GM19395 (cell line): ENCODE data around the gene TEKT2.

ENCODE experiments used
- ATAC-seq: cut with Tn5 transposase; IDR thresholded peaks from one replicate; pipeline ENCODE4 v1.9.1; 2021; ENCODE audit warnings: mild to moderate bottlenecking, moderate library complexity; ENCODE audit not compliant: unreplicated experiment

TEKT2 gene

GRCh38 chr1:36099681-36100341 lies 15.9 kb downstream of the TEKT2 start:
- ATAC-seq, result no peak

GRCh38 chr1:36100376-36100775 lies 16.5 kb downstream of the TEKT2 start:
- ATAC-seq, result no peak

- no peak for ATAC-seq
Observed at GRCh38 chr1:36101546-36101945, 17.7 kb downstream of the TEKT2 start.

- no peak for ATAC-seq
Observed at GRCh38 chr1:36106269-36106668, 22.4 kb downstream of the TEKT2 start.

GRCh38 chr1:36107394-36107793 lies 23.5 kb downstream of the TEKT2 start:
- no peak for ATAC-seq

GRCh38 chr1:36108314-36108713 lies 24.4 kb downstream of the TEKT2 start:
- no peak for ATAC-seq

GRCh38 chr1:36109041-36109679 lies 25.3 kb downstream of the TEKT2 start:
- ATAC-seq, result no peak

- ATAC-seq, result no peak
Observed at GRCh38 chr1:36111151-36111550, 27.3 kb downstream of the TEKT2 start.

- ATAC-seq, result no peak
Observed at GRCh38 chr1:36112823-36113222, 28.9 kb downstream of the TEKT2 start.

- no peak for ATAC-seq
Observed at GRCh38 chr1:36114371-36114770, 30.5 kb downstream of the TEKT2 start.

GRCh38 chr1:36115200-36115669 lies 31.3 kb downstream of the TEKT2 start:
- no peak for ATAC-seq

GRCh38 chr1:36115931-36116330 lies 32.0 kb downstream of the TEKT2 start:
- ATAC-seq, result no peak

- ATAC-seq, result no peak
Observed at GRCh38 chr1:36116901-36117300, 33.0 kb downstream of the TEKT2 start.

- no peak for ATAC-seq
Observed at GRCh38 chr1:36118447-36119204, 34.7 kb downstream of the TEKT2 start.

- no peak for ATAC-seq
Observed at GRCh38 chr1:36119456-36119855, 35.6 kb downstream of the TEKT2 start.

- ATAC-seq, result no peak
Observed at GRCh38 chr1:36122062-36123030, 38.5 kb downstream of the TEKT2 start.

- ATAC-seq, result peak; percentile 63
Observed at GRCh38 chr1:36123356-36123755, 39.5 kb downstream of the TEKT2 start.

- ATAC-seq, result no peak
Observed at GRCh38 chr1:36124404-36125128, 40.7 kb downstream of the TEKT2 start.

GRCh38 chr1:36125129-36125991 lies 41.5 kb downstream of the TEKT2 start, which contains the start of gene COL8A2:
Gene COL8A2 (minus strand): TSS chr1:36125222. CDS start chr1:36100242, 24,980 bp downstream.
- ATAC-seq, result no peak
